Gastroesophageal sphincter (tissue), 4 donors: ENCODE data around the gene SLC6A1. TPM values are rescaled to one million over a fixed set of nuclear protein-coding genes. Genes with fewer than 3 reads are reported as not detected.

Experiments
- ATAC-seq: fragments of 150-250 bp; one replicate; pipeline ENCODE4 v1.9.1; 2016; ENCODE audit warnings: mild to moderate bottlenecking, moderate library complexity
- H3K27ac ChIP-seq, 4 donors: fragments of 200-600 bp; sonication (generic) in 3 of 4; 1 replicate in 3 of 4; 2 replicates in 1 of 4; pipeline ENCODE4 v1.5.1; 2016 to 2019
- H3K27me3 ChIP-seq: fragments of 200-600 bp; sonication (generic); one replicate; pipeline ENCODE4 v1.5.1; 2019
- H3K36me3 ChIP-seq, 2 donors: fragments of 200-600 bp; sonication (generic); one replicate each; pipeline ENCODE4 v1.5.1; 2019; ENCODE audit warnings: control low read depth in 1 of 2
- H3K4me1 ChIP-seq, 3 donors: fragments of 200-600 bp; sonication (generic); 1 replicate in 2 of 3; 2 replicates in 1 of 3; pipeline ENCODE4 v1.5.1; 2016 to 2019; ENCODE audit warnings: control low read depth in 2 of 3
- H3K4me3 ChIP-seq, 2 donors: fragments of 200-600 bp; sonication (generic); one replicate each; pipeline ENCODE4 v1.5.1; 2019; ENCODE audit warnings: mild to moderate bottlenecking in 1 of 2, moderate library complexity in 1 of 2
- H3K9me3 ChIP-seq, 3 donors: fragments of 200-600 bp; sonication (generic); one replicate each; pipeline ENCODE4 v1.5.1; 2017 to 2019; ENCODE audit warnings: control low read depth in 2 of 3
- CTCF ChIP-seq, 4 experiments: fragments of 200-600 bp in 2 of 4; fragments of 450-650 bp in 2 of 4; sonication (generic) in 1 of 4; IDR thresholded peaks; one replicate each; pipeline ENCODE4 v1.5.1; 2017 to 2019; ENCODE audit warnings: antibody characterized with exemption in 4 of 4, mild to moderate bottlenecking in 2 of 4, moderate library complexity in 2 of 4
- EP300 ChIP-seq: sonication (generic); formaldehyde crosslinking; IDR thresholded peaks from one replicate; pipeline ENCODE4 v1.6.1; 2017; ENCODE audit warnings: antibody characterized with exemption, mild to moderate bottlenecking
- POLR2A ChIP-seq, 2 donors: fragments of 450-650 bp; IDR thresholded peaks; one replicate each; pipeline ENCODE4 v1.6.1; 2017; ENCODE audit warnings: antibody characterized with exemption in 2 of 2, mild to moderate bottlenecking in 2 of 2, moderate library complexity in 1 of 2
- POLR2AphosphoS5 ChIP-seq: sonication (generic); formaldehyde crosslinking; IDR thresholded peaks from one replicate; pipeline ENCODE4 v1.6.1; 2017; ENCODE audit warnings: antibody characterized with exemption
- WGBS, 2 donors: methylation state at CpG; one replicate each; pipeline ENCODE4 v1.1.5; 2018; ENCODE audit warnings: low coverage in 1 of 2; 5-methylcytosine and 5-hydroxymethylcytosine counted together
- total RNA-seq, 4 donors: library from RNA; depleted of rRNA; stranded (reverse); fragments of >200 nt; gene quantifications; one replicate each; pipeline ENCODE4 v1.1.0, GENCODE V29; 2016

The SLC6A1 gene
- total RNA-seq, 4 donors from 2014 or later: 0.62 to 2.5 (median 0.67) TPM; not detected in 1

- no peak for ATAC-seq
- no peak overlapping the region for H3K4me3 ChIP-seq
- H3K4me1 ChIP-seq: no peaks in the 10 kb centered on the region
- H3K27me3 ChIP-seq: peaks cover 64% of the 10 kb centered on the region
- TF ChIP-seq POLR2AphosphoS5 (no peak), POLR2A (IDR thresholded peaks at IDR 0.05) (no peak), CTCF (IDR thresholded peaks at IDR 0.05) (no peak)
- 81 to 92% methylated on average over 4 to 8 of the region's 8 CpGs for WGBS, 2 donors
- H3K9me3 ChIP-seq: no peaks in the 10 kb centered on the region
- no peaks in the 10 kb centered on the region for H3K36me3 ChIP-seq
- no peak overlapping the region for H3K27ac ChIP-seq
These were observed 61.5 kb downstream of the SLC6A1 start for GRCh38 chr3:11053926-11054503.

DNA sequence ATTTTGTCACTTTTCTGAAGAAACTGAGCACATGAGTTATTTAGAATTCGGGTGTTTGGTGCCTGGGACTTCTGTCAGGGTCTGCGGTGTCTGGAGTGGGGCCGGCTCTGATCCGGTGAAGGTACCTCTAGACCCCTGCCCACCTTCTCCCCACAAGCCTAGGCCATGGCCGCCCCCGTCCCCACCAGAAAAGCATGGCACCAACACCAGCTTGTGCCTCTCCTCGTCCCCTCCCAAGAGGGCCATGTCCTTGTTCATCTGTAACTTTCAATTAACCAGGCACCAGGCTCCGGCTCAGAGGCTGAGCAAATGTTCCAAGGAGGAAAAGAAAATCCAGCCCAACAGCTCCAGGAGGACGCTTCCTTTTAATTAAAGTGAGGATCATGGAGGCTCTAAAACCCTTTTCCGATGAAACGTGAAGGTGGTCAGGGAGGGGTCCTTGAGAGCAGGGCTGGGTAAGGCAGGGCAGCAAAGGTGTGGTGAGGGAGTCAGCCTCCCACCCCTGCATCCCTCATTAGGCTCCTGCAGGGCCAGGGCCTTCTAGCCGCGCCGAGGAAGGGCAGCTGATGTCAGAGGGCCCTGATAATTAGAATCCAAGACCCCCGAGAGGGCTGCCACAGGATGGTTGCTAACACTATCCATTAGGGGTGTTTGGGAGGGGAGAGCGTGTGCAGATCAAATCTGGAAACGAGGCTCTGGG is 62.3 kb downstream of the SLC6A1 start:
- WGBS, 2 donors: 54 to 92% methylated on average over 2 to 7 of the region's 17 CpGs
- H3K27me3 ChIP-seq: peaks cover 66% of the 10 kb centered on the region
- no peak overlapping the region for H3K27ac ChIP-seq
- TF ChIP-seq CTCF (IDR thresholded peaks at IDR 0.05): no peak
- no peak for TF ChIP-seq POLR2A (IDR thresholded peaks at IDR 0.05)
- TF ChIP-seq EP300: no peak
- TF ChIP-seq POLR2AphosphoS5: no peak
- ATAC-seq: no peak
- no peak overlapping the region for H3K4me3 ChIP-seq
- no peaks in the 10 kb centered on the region for H3K9me3 ChIP-seq
- H3K36me3 ChIP-seq: no peaks in the 10 kb centered on the region
- H3K4me1 ChIP-seq: peaks cover 0 to 8% (median 0%) of the 10 kb centered on the region in 3 donors

- ATAC-seq: no peak
These were observed 62.9 kb downstream of the SLC6A1 start for GRCh38 chr3:11055496-11055895.

GRCh38 chr3:11056531-11057050 is 64.0 kb downstream of the SLC6A1 start:
- H3K27ac ChIP-seq: no peak overlapping the region
- H3K27me3 ChIP-seq: peaks cover 59% of the 10 kb centered on the region
- WGBS, 2 donors: 67 to 100% methylated on average over 1 to 3 of the region's 8 CpGs
- ATAC-seq: no peak
- no peaks in the 10 kb centered on the region for H3K36me3 ChIP-seq
- no peaks in the 10 kb centered on the region for H3K9me3 ChIP-seq
- TF ChIP-seq EP300 (no peak), CTCF (IDR thresholded peaks at IDR 0.05) (no peak), POLR2AphosphoS5 (no peak), POLR2A (IDR thresholded peaks at IDR 0.05) (no peak)
- H3K4me1 ChIP-seq: peaks cover 0 to 19% (median 6%) of the 10 kb centered on the region in 3 donors
- no peak overlapping the region for H3K4me3 ChIP-seq

More at GRCh38 chr3:11055496-11055895, 62.9 kb downstream of the SLC6A1 start:
- Histone ChIP-seq H3K27ac (no peak overlapping the region), H3K36me3 (no peaks in the 10 kb centered on the region), H3K4me3 (no peak overlapping the region), H3K4me1 (peaks cover 0 to 11% (median 2%) of the 10 kb centered on the region in 3 donors), H3K9me3 (no peaks in the 10 kb centered on the region), H3K27me3 (peaks cover 60% of the 10 kb centered on the region)
- TF ChIP-seq EP300 (no peak), POLR2AphosphoS5 (no peak), POLR2A (IDR thresholded peaks at IDR 0.05) (no peak), CTCF (IDR thresholded peaks at IDR 0.05) (no peak)
- WGBS, 2 donors: 78 to 92% methylated on average over 7 to 9 of the region's 10 CpGs

DNA sequence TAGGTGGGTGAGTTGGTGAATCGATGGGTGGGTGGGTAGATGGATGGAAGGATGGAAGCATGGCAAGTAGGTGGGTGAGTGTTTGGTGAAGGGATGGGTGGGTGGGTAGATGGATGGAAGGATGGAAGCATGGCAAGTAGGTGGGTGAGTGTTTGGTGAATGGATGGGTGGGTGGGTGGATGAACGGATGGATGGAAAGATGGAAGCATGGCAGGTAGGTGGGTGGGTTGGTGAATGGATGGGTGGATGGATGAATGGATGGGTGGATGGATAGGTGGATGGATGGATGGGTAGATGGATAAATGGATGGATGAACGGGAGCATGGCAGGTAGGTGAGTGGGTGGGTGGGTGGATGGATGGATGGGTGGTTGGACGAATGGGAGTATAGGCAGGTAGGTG is 65.1 kb downstream of the SLC6A1 start:
- WGBS, 2 donors: 60 to 63% methylated on average over 2 to 4 of the region's 4 CpGs
- H3K27ac ChIP-seq: no peak overlapping the region
- no peaks in the 10 kb centered on the region for H3K36me3 ChIP-seq
- peaks cover 53% of the 10 kb centered on the region for H3K27me3 ChIP-seq
- H3K4me3 ChIP-seq: no peak overlapping the region
- no peaks in the 10 kb centered on the region for H3K9me3 ChIP-seq
- no peak for ATAC-seq
- no peak for TF ChIP-seq EP300
- TF ChIP-seq CTCF (IDR thresholded peaks at IDR 0.05): no peak
- TF ChIP-seq POLR2A (IDR thresholded peaks at IDR 0.05): no peak
- TF ChIP-seq POLR2AphosphoS5: no peak
- H3K4me1 ChIP-seq: peaks cover 0 to 19% (median 6%) of the 10 kb centered on the region in 3 donors
